Upper lobe of left lung (tissue), 6 donors: ENCODE results near the gene CDC16. TPM values are rescaled to one million over a fixed set of nuclear protein-coding genes. Genes with fewer than 3 reads are reported as not detected.

Experiments used
- ATAC-seq, 2 donors: fragments of 200-7000 bp; cut with Tn5 transposase; one replicate each; pipeline ENCODE4 v1.9.1; 2022; ENCODE audit warnings: mild to moderate bottlenecking in 2 of 2, moderate library complexity in 2 of 2; ENCODE audit not compliant: low FRiP score in 2 of 2
- DNase-seq, 2 donors: peaks; one replicate each; pipeline ENCODE4 v3.0.0-alpha.2; 2019 to 2020
- H3K27ac ChIP-seq, 4 donors: fragments of 200-600 bp; sonication (generic); one replicate each; pipeline ENCODE4 v1.5.1; 2016 to 2019
- H3K27me3 ChIP-seq, 4 donors: fragments of 200-600 bp; sonication (generic); one replicate each; pipeline ENCODE4 v1.5.1; 2017 to 2019
- H3K36me3 ChIP-seq, 4 donors: fragments of 200-600 bp; sonication (generic); one replicate each; pipeline ENCODE4 v1.5.1; 2016 to 2019
- H3K4me1 ChIP-seq, 4 donors: fragments of 200-600 bp; sonication (generic); one replicate each; pipeline ENCODE4 v1.5.1; 2018 to 2019
- H3K4me3 ChIP-seq, 4 donors: fragments of 200-600 bp; sonication (generic); one replicate each; pipeline ENCODE4 v1.5.1; 2017 to 2019; ENCODE audit warnings: mild to moderate bottlenecking in 2 of 4, moderate library complexity in 1 of 4
- H3K9me3 ChIP-seq, 4 donors: fragments of 200-600 bp; sonication (generic); one replicate each; pipeline ENCODE4 v1.5.1; 2018 to 2019
- EP300 ChIP-seq, 4 donors: sonication (generic); formaldehyde crosslinking; IDR thresholded peaks; one replicate each; pipeline ENCODE4 v1.5.1; 2017; ENCODE audit warnings: antibody characterized with exemption in 4 of 4, control low read depth in 2 of 4
- POLR2A ChIP-seq, 4 donors: fragments of 450-650 bp; IDR thresholded peaks; one replicate each; pipeline ENCODE4 v1.5.1; 2016 to 2017; ENCODE audit warnings: antibody characterized with exemption in 4 of 4, mild to moderate bottlenecking in 2 of 4
- POLR2AphosphoS5 ChIP-seq, 2 donors: sonication (generic); formaldehyde crosslinking; IDR thresholded peaks; one replicate each; pipeline ENCODE4 v1.5.1; 2017; ENCODE audit warnings: antibody characterized with exemption in 2 of 2
- WGBS, 2 donors: methylation state at CpG; one replicate each; pipeline ENCODE4 v1.1.5; 2017 to 2018; 5-methylcytosine and 5-hydroxymethylcytosine counted together
- total RNA-seq, 6 donors: library from RNA; depleted of rRNA in 4 of 6; stranded (reverse); fragments of >200 nt in 4 of 6; gene quantifications; one replicate each; pipeline versions ENCODE4 v1.1.0 to v1.2.1, GENCODE V29; 2016 to 2021
- TF ChIP-seq, protein P1 (sequence below), 6 experiments: fragments of 450-650 bp in 4 of 6; fragments of 200-600 bp in 2 of 6; sonication (generic) in 2 of 6; IDR thresholded peaks; one replicate each; pipeline ENCODE4 v1.5.1; 2016 to 2019; ENCODE audit warnings: antibody characterized with exemption in 6 of 6
- donor health status: DM: no; HTN: no; CAD: no; lungs with moderate emphysema.
- donor health status: DM: no; HTN: yes; CAD: no; lungs with severe emphysema.

CDC16 gene
- total RNA-seq, 6 donors from 2014 or later = 46.6 to 123 (median 58.3) TPM

DNA sequence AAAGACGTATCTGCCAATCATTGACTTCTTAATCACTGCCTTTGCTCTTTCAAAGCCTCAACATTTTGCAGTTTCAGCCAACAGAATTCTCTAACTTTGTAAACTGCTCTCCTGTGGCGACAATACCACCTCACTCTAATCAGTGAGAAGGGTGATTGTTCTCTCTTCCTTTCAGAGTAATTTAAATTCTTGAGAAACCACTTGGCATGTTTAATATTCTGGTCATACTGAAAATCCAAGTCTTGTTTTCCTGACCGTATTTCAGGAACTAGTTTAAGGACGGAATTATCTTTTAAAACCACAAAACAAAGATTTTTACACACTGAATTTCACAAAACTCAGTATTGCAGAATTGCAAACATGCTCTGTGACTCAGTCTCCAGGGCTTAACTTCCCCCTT, 5.2 kb upstream of the CDC16 start:
- Histone ChIP-seq H3K36me3 (no peaks in the 10 kb centered on the region), H3K27ac (no peak overlapping the region), H3K27me3 (peaks cover 0 to 3% (median 0%) of the 10 kb centered on the region in 4 donors), H3K4me1 (peaks cover 3 to 10% (median 6%) of the 10 kb centered on the region in 4 donors), H3K9me3 (no peaks in the 10 kb centered on the region), H3K4me3 (no peak overlapping the region)
- ATAC-seq (no peak), DNase-seq (no peak)
- 34 to 38% methylated on average over 4 of the region's 4 CpGs for WGBS, 2 donors
- TF ChIP-seq POLR2A (IDR thresholded peaks at IDR 0.05) (no peak), POLR2AphosphoS5 (IDR thresholded peaks at IDR 0.05) (no peak), EP300 (IDR thresholded peaks at IDR 0.05) (no peak)
- TF ChIP-seq, protein P1, sequence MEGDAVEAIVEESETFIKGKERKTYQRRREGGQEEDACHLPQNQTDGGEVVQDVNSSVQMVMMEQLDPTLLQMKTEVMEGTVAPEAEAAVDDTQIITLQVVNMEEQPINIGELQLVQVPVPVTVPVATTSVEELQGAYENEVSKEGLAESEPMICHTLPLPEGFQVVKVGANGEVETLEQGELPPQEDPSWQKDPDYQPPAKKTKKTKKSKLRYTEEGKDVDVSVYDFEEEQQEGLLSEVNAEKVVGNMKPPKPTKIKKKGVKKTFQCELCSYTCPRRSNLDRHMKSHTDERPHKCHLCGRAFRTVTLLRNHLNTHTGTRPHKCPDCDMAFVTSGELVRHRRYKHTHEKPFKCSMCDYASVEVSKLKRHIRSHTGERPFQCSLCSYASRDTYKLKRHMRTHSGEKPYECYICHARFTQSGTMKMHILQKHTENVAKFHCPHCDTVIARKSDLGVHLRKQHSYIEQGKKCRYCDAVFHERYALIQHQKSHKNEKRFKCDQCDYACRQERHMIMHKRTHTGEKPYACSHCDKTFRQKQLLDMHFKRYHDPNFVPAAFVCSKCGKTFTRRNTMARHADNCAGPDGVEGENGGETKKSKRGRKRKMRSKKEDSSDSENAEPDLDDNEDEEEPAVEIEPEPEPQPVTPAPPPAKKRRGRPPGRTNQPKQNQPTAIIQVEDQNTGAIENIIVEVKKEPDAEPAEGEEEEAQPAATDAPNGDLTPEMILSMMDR (IDR thresholded peaks at IDR 0.05) = no peak

DNA sequence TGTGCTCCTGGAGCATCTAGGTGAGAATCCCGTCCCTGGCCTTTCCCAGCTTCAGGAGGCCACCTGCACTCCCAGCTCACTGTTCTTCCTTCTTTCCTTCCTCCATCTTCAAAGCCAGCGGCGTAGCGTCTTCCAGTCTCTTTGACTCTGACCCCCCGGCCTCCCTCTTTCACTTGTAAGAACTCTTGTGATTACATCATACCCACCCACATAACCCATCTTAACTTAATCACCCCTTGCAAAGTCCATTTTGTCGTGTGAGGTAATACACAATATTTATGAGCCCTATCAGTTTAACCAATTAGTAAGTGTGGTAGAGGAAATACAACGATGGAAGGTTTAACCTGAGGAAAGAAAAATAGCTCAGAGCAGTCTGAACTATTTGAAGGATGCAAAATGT, 4.6 kb upstream of the CDC16 start:
- H3K36me3 ChIP-seq = no peaks in the 10 kb centered on the region
- H3K9me3 ChIP-seq = no peaks in the 10 kb centered on the region
- TF ChIP-seq POLR2AphosphoS5 (IDR thresholded peaks at IDR 0.05) = no peak
- TF ChIP-seq POLR2A (IDR thresholded peaks at IDR 0.05) = no peak
- no peak for TF ChIP-seq EP300 (IDR thresholded peaks at IDR 0.05)
- TF ChIP-seq, protein P1 (IDR thresholded peaks at IDR 0.05) = no peak
- DNase-seq = no peak
- peaks cover 3 to 13% (median 6%) of the 10 kb centered on the region in 4 donors for H3K4me1 ChIP-seq
- no peak overlapping the region for H3K4me3 ChIP-seq
- 24 to 40% methylated on average over 7 of the region's 7 CpGs for WGBS, 2 donors
- ATAC-seq = no peak
- H3K27me3 ChIP-seq = peaks cover 0 to 3% (median 0%) of the 10 kb centered on the region in 4 donors
- H3K27ac ChIP-seq = no peak overlapping the region

DNA sequence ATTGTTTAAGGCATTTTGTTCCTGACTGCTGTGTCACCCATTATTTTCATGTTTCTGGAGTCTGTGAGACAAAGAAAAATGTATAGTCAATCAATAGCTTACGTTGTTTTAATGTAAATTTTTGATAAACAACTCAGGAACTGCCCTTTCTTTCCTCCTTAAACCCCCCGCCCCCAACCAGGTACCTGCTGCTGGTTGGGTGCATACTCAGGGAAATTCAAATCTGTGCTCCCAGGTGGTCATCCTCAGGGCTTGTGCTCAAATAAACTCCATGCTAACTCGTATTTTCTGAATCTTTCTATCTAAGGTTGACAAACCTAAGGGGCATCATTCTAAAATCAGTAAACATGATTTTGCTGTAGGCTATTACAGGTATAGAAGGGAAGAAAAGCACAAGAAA, 4.1 kb upstream of the CDC16 start:
- Histone ChIP-seq H3K27ac (no peak overlapping the region), H3K27me3 (peaks cover 0 to 3% (median 0%) of the 10 kb centered on the region in 4 donors), H3K36me3 (no peaks in the 10 kb centered on the region), H3K9me3 (no peaks in the 10 kb centered on the region), H3K4me1 (peaks cover 5 to 14% (median 9%) of the 10 kb centered on the region in 4 donors), H3K4me3 (no peak overlapping the region)
- DNase-seq (no peak), ATAC-seq (no peak)
- TF ChIP-seq, protein P1 (IDR thresholded peaks at IDR 0.05) = no peak
- 42 to 45% methylated on average over 3 of the region's 3 CpGs for WGBS, 2 donors

DNA sequence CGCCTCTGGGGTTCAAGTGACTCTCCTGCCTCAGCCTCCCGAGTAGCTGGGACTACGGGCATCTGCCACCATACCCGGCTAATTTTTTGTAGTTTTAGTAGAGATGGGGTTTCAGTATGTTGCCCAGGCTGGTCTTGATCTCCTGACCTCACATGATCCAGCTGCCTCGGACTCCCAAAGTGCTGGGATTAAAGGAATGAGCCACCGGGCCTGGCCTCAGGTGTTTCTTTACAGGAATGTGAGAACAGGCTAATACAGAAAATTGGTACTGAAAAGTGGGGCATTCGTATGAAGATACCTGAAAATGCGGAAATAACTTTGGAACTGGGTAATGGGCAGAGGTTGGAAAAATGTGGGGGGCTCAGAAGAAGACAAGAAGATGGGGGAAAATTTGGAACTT, 2.8 kb upstream of the CDC16 start:
- H3K4me1 ChIP-seq = peaks cover 6 to 18% (median 12%) of the 10 kb centered on the region in 4 donors
- ATAC-seq = no peak
- no peaks in the 10 kb centered on the region for H3K9me3 ChIP-seq
- no peak for DNase-seq
- H3K27me3 ChIP-seq = peaks cover 0 to 3% (median 0%) of the 10 kb centered on the region in 4 donors
- no peak overlapping the region for H3K4me3 ChIP-seq
- peaks cover 0 to 4% (median 1%) of the 10 kb centered on the region in 4 donors for H3K36me3 ChIP-seq
- TF ChIP-seq, protein P1 (IDR thresholded peaks at IDR 0.05) = no peak
- TF ChIP-seq POLR2AphosphoS5 (IDR thresholded peaks at IDR 0.05) (no peak), POLR2A (IDR thresholded peaks at IDR 0.05) (no peak), EP300 (IDR thresholded peaks at IDR 0.05) (no peak)
- 79 to 83% methylated on average over 8 of the region's 8 CpGs for WGBS, 2 donors
- no peak overlapping the region for H3K27ac ChIP-seq

DNA sequence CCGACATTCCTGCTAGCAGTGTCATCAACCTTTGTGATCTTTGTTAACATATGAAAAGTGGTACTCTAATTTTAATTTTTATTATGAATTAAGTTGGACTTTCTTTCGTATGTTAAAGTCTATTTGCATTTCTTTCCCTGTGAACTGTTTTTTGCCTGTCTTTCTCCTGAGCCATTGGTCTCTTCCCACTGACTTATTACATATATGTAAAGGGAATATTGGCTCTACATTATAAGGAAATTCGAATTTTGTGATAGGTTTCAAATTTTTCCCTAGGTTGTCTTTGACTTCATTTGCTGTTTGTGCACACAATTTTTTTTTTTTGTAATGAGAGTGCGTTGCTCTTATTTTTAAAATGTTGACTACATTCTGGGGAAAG, 442 bp upstream of the CDC16 start:
- 77 to 81% methylated on average over 4 of the region's 4 CpGs for WGBS, 2 donors
- no peak for TF ChIP-seq EP300 (IDR thresholded peaks at IDR 0.05)
- Histone ChIP-seq H3K9me3 (no peaks in the 10 kb centered on the region), H3K4me3 (peak overlapping the region in 3 of 4 donors; percentile 80 to 98 (median 93)), H3K4me1 (peaks cover 6 to 17% (median 11%) of the 10 kb centered on the region in 4 donors), H3K27ac (peak overlapping the region; percentile 80 to 90 (median 86)), H3K27me3 (no peaks in the 10 kb centered on the region), H3K36me3 (peaks cover 14 to 25% (median 23%) of the 10 kb centered on the region in 4 donors)
- no peak for ATAC-seq
- DNase-seq = no peak
